Neutrophil (primary cell): Measurements from ENCODE around the gene C3orf22.

Source experiments
- H3K27ac ChIP-seq: fragments of 200-600 bp; sonication (generic); 2 replicates; pipeline ENCODE4 v1.5.1; 2016; ENCODE audit warnings: mild to moderate bottlenecking, moderate library complexity
- H3K27me3 ChIP-seq: fragments of 200-600 bp; sonication (generic); 2 replicates; pipeline ENCODE4 v1.6.0; 2016; ENCODE audit warnings: mild to moderate bottlenecking
- H3K36me3 ChIP-seq: fragments of 200-600 bp; sonication (generic); 2 replicates; pipeline ENCODE4 v1.5.1; 2017
- H3K4me1 ChIP-seq, 2 experiments: fragments of 200-600 bp in 1 of 2; sonication (generic) in 1 of 2; 1 replicate in 1 of 2; 2 replicates in 1 of 2; pipeline versions ENCODE4 v1.5.1 to v1.6.1; 2013 to 2016; ENCODE audit warnings: low read depth in 1 of 2, low read length in 1 of 2, mild to moderate bottlenecking in 1 of 2, moderate library complexity in 1 of 2; ENCODE audit not compliant: control insufficient read depth in 1 of 2, insufficient read depth in 1 of 2
- H3K4me3 ChIP-seq, 2 experiments: fragments of 200-600 bp in 1 of 2; sonication (generic) in 1 of 2; 1 replicate in 1 of 2; 2 replicates in 1 of 2; pipeline ENCODE4 v1.5.1; 2013 to 2016; ENCODE audit warnings: low read depth in 1 of 2, low read length in 1 of 2, mild to moderate bottlenecking in 1 of 2, moderate library complexity in 1 of 2
- H3K9me3 ChIP-seq: fragments of 200-600 bp; sonication (generic); 2 replicates; pipeline ENCODE4 v1.5.1; 2016
- TF ChIP-seq, protein P1 (sequence below): fragments of 200-600 bp; sonication (generic); IDR thresholded peaks from 2 replicates; pipeline ENCODE4 v1.5.1; 2016; ENCODE audit warnings: antibody characterized with exemption

C3orf22 gene

DNA sequence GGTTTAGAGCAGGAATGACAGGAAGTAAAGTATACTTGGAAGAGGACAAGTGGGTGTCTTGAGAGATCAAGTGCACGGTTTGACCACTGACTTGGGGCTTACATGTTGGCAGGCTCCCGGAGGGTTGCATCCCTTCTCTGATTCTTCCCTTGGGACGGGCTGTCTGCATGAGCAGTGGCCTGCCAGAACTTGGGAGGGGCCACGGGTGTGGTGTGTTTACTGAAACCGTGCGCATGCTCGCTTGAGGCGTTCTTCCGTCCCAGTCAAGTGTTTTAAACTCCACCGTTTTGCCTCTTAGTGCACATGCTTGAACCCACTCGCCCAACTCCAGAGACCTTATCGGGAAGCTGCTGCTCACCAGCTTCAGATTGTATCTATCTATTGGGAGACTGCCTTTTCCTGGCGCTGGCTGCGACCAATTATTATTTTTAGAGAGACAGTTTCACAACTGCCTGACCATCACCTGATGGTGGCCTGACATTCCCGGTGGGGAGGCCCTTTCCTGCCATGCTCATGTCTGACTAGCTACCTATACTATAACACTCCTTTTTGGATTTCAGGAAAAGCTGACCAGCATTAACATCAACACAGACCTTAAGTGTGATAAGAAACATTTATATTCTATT, 14.9 kb upstream of the C3orf22 start:
- Histone ChIP-seq H3K27ac (no peak overlapping the region), H3K36me3 (no peaks in the 10 kb centered on the region), H3K4me1 (no peaks in the 10 kb centered on the region), H3K27me3 (no peaks in the 10 kb centered on the region), H3K4me3 (no peak overlapping the region), H3K9me3 (no peaks in the 10 kb centered on the region)
- TF ChIP-seq, protein P1, sequence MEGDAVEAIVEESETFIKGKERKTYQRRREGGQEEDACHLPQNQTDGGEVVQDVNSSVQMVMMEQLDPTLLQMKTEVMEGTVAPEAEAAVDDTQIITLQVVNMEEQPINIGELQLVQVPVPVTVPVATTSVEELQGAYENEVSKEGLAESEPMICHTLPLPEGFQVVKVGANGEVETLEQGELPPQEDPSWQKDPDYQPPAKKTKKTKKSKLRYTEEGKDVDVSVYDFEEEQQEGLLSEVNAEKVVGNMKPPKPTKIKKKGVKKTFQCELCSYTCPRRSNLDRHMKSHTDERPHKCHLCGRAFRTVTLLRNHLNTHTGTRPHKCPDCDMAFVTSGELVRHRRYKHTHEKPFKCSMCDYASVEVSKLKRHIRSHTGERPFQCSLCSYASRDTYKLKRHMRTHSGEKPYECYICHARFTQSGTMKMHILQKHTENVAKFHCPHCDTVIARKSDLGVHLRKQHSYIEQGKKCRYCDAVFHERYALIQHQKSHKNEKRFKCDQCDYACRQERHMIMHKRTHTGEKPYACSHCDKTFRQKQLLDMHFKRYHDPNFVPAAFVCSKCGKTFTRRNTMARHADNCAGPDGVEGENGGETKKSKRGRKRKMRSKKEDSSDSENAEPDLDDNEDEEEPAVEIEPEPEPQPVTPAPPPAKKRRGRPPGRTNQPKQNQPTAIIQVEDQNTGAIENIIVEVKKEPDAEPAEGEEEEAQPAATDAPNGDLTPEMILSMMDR, result no peak

DNA sequence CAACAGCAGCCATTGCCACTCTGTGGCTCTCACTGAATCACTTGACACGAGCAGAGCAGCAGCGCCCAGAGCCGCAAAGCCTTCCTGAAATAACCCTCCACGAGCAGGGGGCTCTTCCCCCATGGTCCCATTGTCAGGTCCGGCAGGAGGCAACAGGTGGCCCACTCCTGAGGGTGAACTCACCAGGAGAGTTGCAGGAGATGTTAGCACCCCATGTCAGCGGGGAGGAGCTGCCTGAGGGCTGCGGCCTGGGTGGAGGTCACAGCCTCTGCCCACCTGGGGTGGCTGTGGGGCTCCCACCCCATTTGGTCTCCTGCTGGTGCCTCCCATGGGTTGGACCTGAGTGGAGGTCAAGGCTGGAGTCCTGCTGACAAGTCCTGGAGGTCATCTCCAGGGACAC, 12.3 kb upstream of the C3orf22 start:
- Histone ChIP-seq H3K27me3 (no peaks in the 10 kb centered on the region), H3K9me3 (no peaks in the 10 kb centered on the region), H3K4me1 (no peaks in the 10 kb centered on the region), H3K36me3 (no peaks in the 10 kb centered on the region), H3K27ac (no peak overlapping the region), H3K4me3 (no peak overlapping the region)
- TF ChIP-seq, protein P1, result no peak

DNA sequence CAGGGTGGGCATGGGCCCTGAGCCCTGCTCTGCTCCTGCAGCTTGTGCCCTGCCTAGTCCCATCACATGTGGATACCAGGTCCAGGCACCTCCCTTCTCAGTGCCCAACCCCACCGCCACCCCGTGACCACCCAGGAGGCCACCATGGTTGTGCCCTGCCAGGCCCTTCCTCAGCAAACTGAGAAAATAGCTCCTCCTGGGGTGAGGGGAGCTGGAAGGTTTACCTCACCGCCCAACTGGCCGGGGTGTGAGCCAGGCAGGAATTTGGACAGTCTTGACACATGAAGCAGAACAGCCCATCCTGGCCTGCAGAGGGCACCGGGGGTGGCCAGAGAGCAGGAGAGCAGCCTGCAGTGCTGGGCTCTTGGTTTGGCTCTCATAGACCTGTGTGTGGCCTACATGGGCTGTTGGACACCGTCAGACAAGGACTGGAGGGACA, 11.4 kb upstream of the C3orf22 start:
- no peak overlapping the region for H3K27ac ChIP-seq
- TF ChIP-seq, protein P1, result no peak
- H3K27me3 ChIP-seq, result no peaks in the 10 kb centered on the region
- H3K9me3 ChIP-seq, result no peaks in the 10 kb centered on the region
- H3K4me3 ChIP-seq, result no peak overlapping the region
- no peaks in the 10 kb centered on the region for H3K4me1 ChIP-seq
- no peaks in the 10 kb centered on the region for H3K36me3 ChIP-seq

DNA sequence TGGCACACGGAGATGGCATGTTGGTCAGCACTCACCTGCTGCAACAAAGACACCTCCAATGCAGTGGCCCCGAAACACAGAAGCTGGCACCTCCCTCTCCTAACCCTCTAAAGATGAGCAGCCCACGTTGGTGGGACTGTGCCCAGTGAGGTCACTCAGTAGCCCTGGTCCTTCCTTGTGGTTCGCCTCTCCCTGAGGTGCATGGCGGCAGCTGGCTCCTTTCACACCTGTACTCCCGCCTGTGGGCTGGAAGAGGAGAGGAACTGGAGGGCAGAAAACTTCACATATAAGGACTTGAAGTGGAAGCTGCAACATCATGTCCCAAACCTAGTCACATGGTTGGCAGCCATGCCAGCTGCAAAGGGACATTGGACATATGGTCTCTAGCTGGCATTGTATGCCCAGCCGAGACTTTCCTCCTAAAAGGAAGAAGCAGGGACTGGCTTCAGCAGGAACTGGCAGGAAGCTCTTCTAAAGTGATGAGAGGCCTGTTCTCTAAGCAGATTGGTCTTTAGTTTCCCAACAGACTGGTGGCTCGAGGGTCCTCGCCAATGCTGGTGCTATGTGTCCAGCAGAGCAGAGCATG, 10.8 kb upstream of the C3orf22 start:
- no peaks in the 10 kb centered on the region for H3K36me3 ChIP-seq
- H3K27ac ChIP-seq, result no peak overlapping the region
- H3K4me3 ChIP-seq, result no peak overlapping the region
- H3K9me3 ChIP-seq, result no peaks in the 10 kb centered on the region
- TF ChIP-seq, protein P1, result no peak
- no peaks in the 10 kb centered on the region for H3K27me3 ChIP-seq
- H3K4me1 ChIP-seq, result no peaks in the 10 kb centered on the region

GRCh38 chr3:126568776-126569342, 10.1 kb upstream of the C3orf22 start:
- H3K4me3 ChIP-seq, result no peak overlapping the region
- H3K9me3 ChIP-seq, result no peaks in the 10 kb centered on the region
- H3K27me3 ChIP-seq, result no peaks in the 10 kb centered on the region
- H3K4me1 ChIP-seq, result no peaks in the 10 kb centered on the region
- H3K27ac ChIP-seq, result no peak overlapping the region
- no peaks in the 10 kb centered on the region for H3K36me3 ChIP-seq
- TF ChIP-seq, protein P1, result no peak
